ENCODE measurements around the gene EDRF1.

DNA sequence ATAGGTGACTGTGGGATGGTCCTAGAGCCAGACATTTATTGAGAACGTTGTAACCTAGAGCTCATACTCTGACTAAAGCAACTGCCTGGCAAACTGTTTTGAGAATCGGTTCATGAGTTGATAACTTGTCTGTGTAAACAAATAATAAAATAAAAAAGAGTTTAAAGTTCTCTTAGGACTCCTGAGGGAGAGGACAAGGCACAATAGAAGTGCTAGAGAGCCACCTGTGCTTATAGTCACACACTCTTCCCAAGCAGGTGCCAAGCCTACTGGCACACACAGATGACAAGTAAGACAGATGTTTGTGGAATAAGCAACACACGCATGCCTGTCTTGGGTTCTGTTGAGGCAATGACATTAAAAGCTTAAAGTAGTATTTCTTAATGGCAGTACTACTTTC, 7.9 kb downstream of the EDRF1 start:
- TF ChIP-seq, protein P1, sequence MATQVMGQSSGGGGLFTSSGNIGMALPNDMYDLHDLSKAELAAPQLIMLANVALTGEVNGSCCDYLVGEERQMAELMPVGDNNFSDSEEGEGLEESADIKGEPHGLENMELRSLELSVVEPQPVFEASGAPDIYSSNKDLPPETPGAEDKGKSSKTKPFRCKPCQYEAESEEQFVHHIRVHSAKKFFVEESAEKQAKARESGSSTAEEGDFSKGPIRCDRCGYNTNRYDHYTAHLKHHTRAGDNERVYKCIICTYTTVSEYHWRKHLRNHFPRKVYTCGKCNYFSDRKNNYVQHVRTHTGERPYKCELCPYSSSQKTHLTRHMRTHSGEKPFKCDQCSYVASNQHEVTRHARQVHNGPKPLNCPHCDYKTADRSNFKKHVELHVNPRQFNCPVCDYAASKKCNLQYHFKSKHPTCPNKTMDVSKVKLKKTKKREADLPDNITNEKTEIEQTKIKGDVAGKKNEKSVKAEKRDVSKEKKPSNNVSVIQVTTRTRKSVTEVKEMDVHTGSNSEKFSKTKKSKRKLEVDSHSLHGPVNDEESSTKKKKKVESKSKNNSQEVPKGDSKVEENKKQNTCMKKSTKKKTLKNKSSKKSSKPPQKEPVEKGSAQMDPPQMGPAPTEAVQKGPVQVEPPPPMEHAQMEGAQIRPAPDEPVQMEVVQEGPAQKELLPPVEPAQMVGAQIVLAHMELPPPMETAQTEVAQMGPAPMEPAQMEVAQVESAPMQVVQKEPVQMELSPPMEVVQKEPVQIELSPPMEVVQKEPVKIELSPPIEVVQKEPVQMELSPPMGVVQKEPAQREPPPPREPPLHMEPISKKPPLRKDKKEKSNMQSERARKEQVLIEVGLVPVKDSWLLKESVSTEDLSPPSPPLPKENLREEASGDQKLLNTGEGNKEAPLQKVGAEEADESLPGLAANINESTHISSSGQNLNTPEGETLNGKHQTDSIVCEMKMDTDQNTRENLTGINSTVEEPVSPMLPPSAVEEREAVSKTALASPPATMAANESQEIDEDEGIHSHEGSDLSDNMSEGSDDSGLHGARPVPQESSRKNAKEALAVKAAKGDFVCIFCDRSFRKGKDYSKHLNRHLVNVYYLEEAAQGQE (IDR thresholded peaks at IDR 0.05), result no peak
- TF ChIP-seq, protein P2, sequence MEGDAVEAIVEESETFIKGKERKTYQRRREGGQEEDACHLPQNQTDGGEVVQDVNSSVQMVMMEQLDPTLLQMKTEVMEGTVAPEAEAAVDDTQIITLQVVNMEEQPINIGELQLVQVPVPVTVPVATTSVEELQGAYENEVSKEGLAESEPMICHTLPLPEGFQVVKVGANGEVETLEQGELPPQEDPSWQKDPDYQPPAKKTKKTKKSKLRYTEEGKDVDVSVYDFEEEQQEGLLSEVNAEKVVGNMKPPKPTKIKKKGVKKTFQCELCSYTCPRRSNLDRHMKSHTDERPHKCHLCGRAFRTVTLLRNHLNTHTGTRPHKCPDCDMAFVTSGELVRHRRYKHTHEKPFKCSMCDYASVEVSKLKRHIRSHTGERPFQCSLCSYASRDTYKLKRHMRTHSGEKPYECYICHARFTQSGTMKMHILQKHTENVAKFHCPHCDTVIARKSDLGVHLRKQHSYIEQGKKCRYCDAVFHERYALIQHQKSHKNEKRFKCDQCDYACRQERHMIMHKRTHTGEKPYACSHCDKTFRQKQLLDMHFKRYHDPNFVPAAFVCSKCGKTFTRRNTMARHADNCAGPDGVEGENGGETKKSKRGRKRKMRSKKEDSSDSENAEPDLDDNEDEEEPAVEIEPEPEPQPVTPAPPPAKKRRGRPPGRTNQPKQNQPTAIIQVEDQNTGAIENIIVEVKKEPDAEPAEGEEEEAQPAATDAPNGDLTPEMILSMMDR (IDR thresholded peaks at IDR 0.05), result no peak
- TF ChIP-seq NFE2L2 (conservative IDR thresholded peaks at IDR 0.05; ENCODE audit: low read length) (no peak), JUNB (IDR thresholded peaks at IDR 0.05) (no peak), MAZ (IDR thresholded peaks at IDR 0.05; ENCODE audit: borderline replicate concordance, low read depth, low read length) (no peak), POLR2A (IDR thresholded peaks at IDR 0.05; ENCODE audit: low read length) (no peak), EHMT2 (IDR thresholded peaks at IDR 0.05; ENCODE audit: low read depth) (no peak), CHD4 (IDR thresholded peaks at IDR 0.05; ENCODE audit: borderline replicate concordance) (no peak), EP300 (IDR thresholded peaks at IDR 0.05) (no peak), RAD21 (conservative IDR thresholded peaks at IDR 0.05 in 1 of 2, IDR thresholded peaks at IDR 0.05 in 1 of 2) (no peak), RCOR1 (IDR thresholded peaks at IDR 0.05; ENCODE audit: low read depth, low read length) (no peak), ZSCAN20 (CRISPR knock-in tag; IDR thresholded peaks at IDR 0.05) (no peak)
- TF ChIP-seq, protein P3, sequence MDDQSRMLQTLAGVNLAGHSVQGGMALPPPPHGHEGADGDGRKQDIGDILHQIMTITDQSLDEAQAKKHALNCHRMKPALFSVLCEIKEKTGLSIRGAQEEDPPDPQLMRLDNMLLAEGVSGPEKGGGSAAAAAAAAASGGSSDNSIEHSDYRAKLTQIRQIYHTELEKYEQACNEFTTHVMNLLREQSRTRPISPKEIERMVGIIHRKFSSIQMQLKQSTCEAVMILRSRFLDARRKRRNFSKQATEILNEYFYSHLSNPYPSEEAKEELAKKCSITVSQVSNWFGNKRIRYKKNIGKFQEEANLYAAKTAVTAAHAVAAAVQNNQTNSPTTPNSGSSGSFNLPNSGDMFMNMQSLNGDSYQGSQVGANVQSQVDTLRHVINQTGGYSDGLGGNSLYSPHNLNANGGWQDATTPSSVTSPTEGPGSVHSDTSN (IDR thresholded peaks at IDR 0.05), result no peak

Data from A549 (cell line).